Measurements from ENCODE around the gene TOB1.

Gene TOB1

GRCh38 chr17:50868602-50869001 is 2.4 kb upstream of the TOB1 start:
- no peak for DNase-seq (ENCODE audit: low read depth)
- TF ChIP-seq, protein P1, sequence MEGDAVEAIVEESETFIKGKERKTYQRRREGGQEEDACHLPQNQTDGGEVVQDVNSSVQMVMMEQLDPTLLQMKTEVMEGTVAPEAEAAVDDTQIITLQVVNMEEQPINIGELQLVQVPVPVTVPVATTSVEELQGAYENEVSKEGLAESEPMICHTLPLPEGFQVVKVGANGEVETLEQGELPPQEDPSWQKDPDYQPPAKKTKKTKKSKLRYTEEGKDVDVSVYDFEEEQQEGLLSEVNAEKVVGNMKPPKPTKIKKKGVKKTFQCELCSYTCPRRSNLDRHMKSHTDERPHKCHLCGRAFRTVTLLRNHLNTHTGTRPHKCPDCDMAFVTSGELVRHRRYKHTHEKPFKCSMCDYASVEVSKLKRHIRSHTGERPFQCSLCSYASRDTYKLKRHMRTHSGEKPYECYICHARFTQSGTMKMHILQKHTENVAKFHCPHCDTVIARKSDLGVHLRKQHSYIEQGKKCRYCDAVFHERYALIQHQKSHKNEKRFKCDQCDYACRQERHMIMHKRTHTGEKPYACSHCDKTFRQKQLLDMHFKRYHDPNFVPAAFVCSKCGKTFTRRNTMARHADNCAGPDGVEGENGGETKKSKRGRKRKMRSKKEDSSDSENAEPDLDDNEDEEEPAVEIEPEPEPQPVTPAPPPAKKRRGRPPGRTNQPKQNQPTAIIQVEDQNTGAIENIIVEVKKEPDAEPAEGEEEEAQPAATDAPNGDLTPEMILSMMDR (IDR thresholded peaks at IDR 0.05; ENCODE audit: control insufficient read depth, extremely low read depth, insufficient read depth), result no peak
- H3K4me3 ChIP-seq (ENCODE audit: low read depth, low read length), result peak overlapping the region; percentile 83

DNA sequence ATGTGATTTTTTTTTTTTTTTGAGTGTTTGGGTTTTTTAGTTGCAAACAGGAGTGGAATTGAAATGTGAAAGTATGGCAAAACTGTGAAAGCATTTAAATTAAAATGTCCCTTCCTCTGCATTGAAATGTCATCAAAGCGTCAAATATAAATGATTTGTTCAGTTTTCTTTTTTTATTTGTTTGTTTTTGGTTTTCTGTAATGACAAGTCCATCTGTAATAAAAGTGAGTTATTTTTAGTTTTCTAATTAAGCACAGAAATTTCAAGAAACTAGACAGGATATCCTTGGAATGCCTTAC is 1.9 kb upstream of the TOB1 start:
- peak overlapping the region; percentile 83 for H3K4me3 ChIP-seq (ENCODE audit: low read depth, low read length)
- DNase-seq (ENCODE audit: low read depth), result no peak
- TF ChIP-seq, protein P1 (IDR thresholded peaks at IDR 0.05; ENCODE audit: control insufficient read depth, extremely low read depth, insufficient read depth), result no peak

- TF ChIP-seq, protein P1 (IDR thresholded peaks at IDR 0.05; ENCODE audit: control insufficient read depth, extremely low read depth, insufficient read depth), result no peak
- DNase-seq (ENCODE audit: low read depth), result peak; percentile 94
- H3K4me3 ChIP-seq (ENCODE audit: low read depth, low read length), result peak overlapping the region; percentile 83
Measured at GRCh38 chr17:50867363-50868139, 1.4 kb upstream of the TOB1 start.

GRCh38 chr17:50866950-50867362 is 802 bp upstream of the TOB1 start:
- peak overlapping the region; percentile 83 for H3K4me3 ChIP-seq (ENCODE audit: low read depth, low read length)
- TF ChIP-seq, protein P1 (IDR thresholded peaks at IDR 0.05; ENCODE audit: control insufficient read depth, extremely low read depth, insufficient read depth), result no peak
- no peak for DNase-seq (ENCODE audit: low read depth)

DNA sequence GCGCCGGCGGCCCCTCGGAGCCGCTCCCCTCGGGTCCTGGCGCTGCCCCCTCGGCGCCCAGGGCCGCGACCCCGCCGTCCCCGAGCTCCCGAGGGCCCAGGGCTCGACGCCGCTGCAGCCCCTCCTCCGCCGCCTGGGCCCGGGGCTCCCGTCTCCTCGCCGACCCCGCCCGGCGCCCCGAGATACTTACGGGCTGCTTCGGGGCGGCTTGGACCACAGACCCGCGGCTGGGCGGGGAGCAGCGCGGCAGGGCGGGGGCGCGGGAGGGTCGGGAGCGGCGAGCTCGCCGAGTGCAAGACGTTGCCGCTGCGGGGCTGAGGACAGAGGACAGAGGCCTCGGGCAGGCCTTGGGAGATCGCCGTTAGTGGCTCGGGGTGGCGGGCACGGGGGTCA is 290 bp downstream of the TOB1 start:
- peak overlapping the region; percentile 92 for H3K4me3 ChIP-seq (ENCODE audit: low read depth, low read length)
- no peak for DNase-seq (ENCODE audit: low read depth)
- TF ChIP-seq, protein P1 (IDR thresholded peaks at IDR 0.05; ENCODE audit: control insufficient read depth, extremely low read depth, insufficient read depth), result no peak

DNA sequence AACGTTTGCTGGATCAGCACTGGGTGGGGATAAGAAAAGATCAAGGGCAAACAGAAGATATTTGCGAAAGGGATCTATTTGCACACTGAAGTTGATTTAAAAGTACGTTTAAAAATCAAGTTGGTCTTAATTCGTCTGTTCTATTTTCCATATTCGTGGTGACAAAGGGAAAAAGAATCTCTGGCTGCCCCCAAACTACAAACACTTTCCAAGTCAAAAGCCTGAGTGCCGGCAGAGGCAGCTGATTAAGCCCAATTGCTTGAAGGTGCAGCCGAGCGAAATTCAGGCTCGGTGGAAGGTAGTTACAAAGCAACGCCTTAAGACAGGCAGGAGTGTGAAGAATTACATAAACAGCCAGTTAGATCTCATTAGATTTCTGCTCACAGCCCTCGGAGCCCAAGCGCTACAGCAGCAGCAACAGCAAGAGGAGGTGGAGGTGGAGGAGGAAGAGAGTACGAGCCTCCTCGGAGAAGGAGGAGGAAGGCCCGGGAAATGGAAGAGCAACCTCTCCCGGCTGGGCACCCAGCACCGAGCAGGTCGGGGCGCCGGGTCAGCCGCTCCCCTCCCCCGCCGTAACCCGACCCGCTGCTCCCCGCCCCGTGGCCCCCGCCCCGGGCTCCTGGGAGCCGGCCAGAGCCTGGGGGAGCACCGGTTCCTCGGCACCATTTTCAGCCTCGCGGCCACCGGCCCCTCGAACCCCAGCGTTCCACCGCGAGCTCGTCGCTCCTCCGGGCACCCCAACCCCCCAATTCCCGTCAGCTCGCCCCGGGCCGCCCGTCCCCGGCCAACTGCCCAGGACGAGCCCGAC is 890 bp downstream of the TOB1 start:
- H3K4me3 ChIP-seq (ENCODE audit: low read depth, low read length), result peak overlapping the region; percentile 92
- no peak for DNase-seq (ENCODE audit: low read depth)

More for the DNA sequence above, 890 bp downstream of the TOB1 start:
- TF ChIP-seq, protein P1 (IDR thresholded peaks at IDR 0.05; ENCODE audit: control insufficient read depth, extremely low read depth, insufficient read depth), result no peak
